Small intestine (tissue), 16 donors: ENCODE measurements around the gene TRIM43B. TPM values are rescaled to one million over a fixed set of nuclear protein-coding genes. Genes with fewer than 3 reads are reported as not detected.
"Not testable (repeated sequence)": the region's sequence is repeated elsewhere in the genome, so short reads cannot be mapped to it uniquely, and the experiment has no call there.

Experiments used
- DNase-seq, 2 donors: peaks; one replicate each; pipeline versions ENCODE4 v3.0.0 to v3.0.0-alpha.2; 2013
- FAIRE-seq: peaks from 2 replicates; lab custom pipeline; 2012; peaks lifted over from hg19 to GRCh38; lab: Jason Lieb, UNC
- H3K27ac ChIP-seq, 3 donors: one replicate each; pipeline ENCODE4 v1.5.1; 2013; ENCODE audit warnings: low read length in 2 of 3, mild to moderate bottlenecking in 2 of 3, control low read depth in 1 of 3, inconsistent platforms in 1 of 3, low read depth in 1 of 3, moderate library complexity in 1 of 3
- H3K27me3 ChIP-seq, 3 donors: one replicate each; pipeline ENCODE4 v1.6.1; 2013; ENCODE audit warnings: low read length in 3 of 3, inconsistent platforms in 1 of 3; ENCODE audit not compliant: control insufficient read depth in 3 of 3, insufficient read depth in 3 of 3
- H3K36me3 ChIP-seq, 3 donors: one replicate each; pipeline ENCODE4 v1.6.1; 2013; ENCODE audit warnings: low read length in 3 of 3, inconsistent platforms in 1 of 3, low read depth in 1 of 3, mild to moderate bottlenecking in 1 of 3, moderate library complexity in 1 of 3; ENCODE audit not compliant: control insufficient read depth in 3 of 3, insufficient read depth in 2 of 3
- H3K4me1 ChIP-seq, 3 donors: one replicate each; pipeline ENCODE4 v1.6.1; 2013; ENCODE audit warnings: low read length in 2 of 3, inconsistent platforms in 1 of 3, low read depth in 1 of 3, mild to moderate bottlenecking in 1 of 3, moderate library complexity in 1 of 3; ENCODE audit not compliant: control insufficient read depth in 3 of 3, insufficient read depth in 2 of 3
- H3K4me3 ChIP-seq, 3 donors: one replicate each; pipeline ENCODE4 v1.5.1; 2013; ENCODE audit warnings: low read length in 3 of 3, control low read depth in 1 of 3, inconsistent platforms in 1 of 3, low read depth in 1 of 3, mild to moderate bottlenecking in 1 of 3, moderate library complexity in 1 of 3
- H3K9me3 ChIP-seq, 2 donors: one replicate each; pipeline ENCODE4 v1.6.1; 2013; ENCODE audit warnings: low read depth in 1 of 2, low read length in 1 of 2; ENCODE audit not compliant: control insufficient read depth in 2 of 2, insufficient read depth in 1 of 2
- WGBS, 3 donors: extraction: QIAGEN DNeasy Blood & Tissue Kit; methylation state at CpG; one replicate each; pipeline ENCODE4 v1.1.7; 2013; 5-methylcytosine and 5-hydroxymethylcytosine counted together
- long read RNA-seq, 10 donors: transcript quantifications; one replicate each; lab custom pipeline, GENCODE V29; 2026
- polyA plus RNA-seq, 4 donors: library from polyadenylated mRNA; stranded (reverse) in 3 of 4; unstranded in 1 of 4; fragments of 200-250 nt in 3 of 4; fragments of 120-200 nt in 1 of 4; gene quantifications; one replicate each; pipeline versions ENCODE4 v1.2.1 to v1.2.3, GENCODE V29; 2013
- donor health status: healthy with polysubstance abuse.
- donor health status: control.
- donor health status: control.
- donor health status: Bipolar disorder and iron deficiency.
- donor health status: healthy.

Gene TRIM43B
- not detected for polyA plus RNA-seq
- long read RNA-seq, donor 1, result 0 reads
- long read RNA-seq, donor 2, result 0 reads
- long read RNA-seq, donor 3, result 0 reads
- long read RNA-seq, donor 4, result 0 reads
- long read RNA-seq, donor 5, result 0 reads
- long read RNA-seq, donor 6, result 0 reads
- long read RNA-seq, donor 7, result 0 reads
- long read RNA-seq, donor 8, result 0 reads
- long read RNA-seq, donor 9, result 0 reads
- long read RNA-seq, donor 10, result 0 reads

DNA sequence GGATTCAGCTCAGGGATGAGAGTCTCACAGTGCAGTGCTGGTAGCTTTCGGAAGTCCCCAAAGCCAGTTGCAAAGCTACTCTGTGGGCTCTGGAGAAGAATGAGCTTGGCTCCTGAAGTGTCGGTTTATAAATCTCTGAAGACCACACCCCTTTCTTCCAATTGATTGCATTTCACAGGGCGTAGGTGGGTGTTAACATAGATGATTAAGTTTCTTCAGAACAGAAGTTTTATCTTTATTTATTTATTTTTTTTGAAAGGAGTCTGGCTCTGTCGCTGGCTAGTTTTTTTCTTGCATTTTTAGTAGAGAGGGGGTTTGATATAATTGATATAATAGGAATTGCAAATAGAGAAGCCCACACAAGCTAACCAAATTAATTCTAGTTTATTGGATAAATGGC, at the start of gene TRIM43B:
TSS of gene TRIM43B (minus strand) at position 101 of the 400 bp plus-strand sequence. CDS start 2,040 bp downstream, outside the sequence.
- not testable (repeated sequence) for DNase-seq, H3K27ac ChIP-seq, H3K4me3 ChIP-seq, H3K27me3 ChIP-seq, FAIRE-seq, H3K36me3 ChIP-seq, H3K4me1 ChIP-seq, H3K9me3 ChIP-seq
- WGBS, 3 donors, result 83 to 100% (median 92%) methylated on average over 1 of the region's 4 CpGs

DNA sequence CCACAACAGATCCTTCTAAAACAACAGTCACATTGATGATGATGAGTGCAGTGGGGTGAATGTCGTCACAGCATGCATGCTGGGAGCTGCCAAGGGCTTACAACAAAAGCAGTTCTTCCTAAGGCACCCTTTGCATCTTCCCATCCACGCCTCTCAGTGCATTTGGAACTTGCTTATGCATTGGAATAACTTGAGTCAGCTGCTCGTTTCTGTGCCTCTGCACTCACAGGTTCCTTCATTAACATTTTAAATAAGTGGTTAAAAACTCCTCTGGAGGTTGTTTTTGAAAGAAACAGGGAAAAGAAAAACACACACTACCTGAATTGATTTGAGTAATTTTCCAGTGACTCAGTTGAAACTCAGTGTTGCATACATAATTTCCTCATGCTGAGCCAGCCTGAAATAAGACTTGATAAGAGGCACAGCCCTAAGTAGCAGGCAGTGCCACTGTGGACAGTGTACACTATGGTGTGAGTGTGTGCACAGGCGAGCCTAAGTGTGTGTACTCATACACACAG, 46.8 kb upstream of the TRIM43B start:
- no peak for DNase-seq
- Histone ChIP-seq H3K27me3 (no peaks in the 10 kb centered on the region), H3K9me3 (peaks cover 0 to 6% of the 10 kb centered on the region in 2 donors), H3K27ac (no peak overlapping the region), H3K4me1 (no peaks in the 10 kb centered on the region), H3K4me3 (no peak overlapping the region), H3K36me3 (peaks cover 0 to 33% (median 0%) of the 10 kb centered on the region in 3 donors)
- WGBS, 3 donors, result 83 to 90% (median 88%) methylated on average over 4 of the region's 4 CpGs
- FAIRE-seq, result no peak

DNA sequence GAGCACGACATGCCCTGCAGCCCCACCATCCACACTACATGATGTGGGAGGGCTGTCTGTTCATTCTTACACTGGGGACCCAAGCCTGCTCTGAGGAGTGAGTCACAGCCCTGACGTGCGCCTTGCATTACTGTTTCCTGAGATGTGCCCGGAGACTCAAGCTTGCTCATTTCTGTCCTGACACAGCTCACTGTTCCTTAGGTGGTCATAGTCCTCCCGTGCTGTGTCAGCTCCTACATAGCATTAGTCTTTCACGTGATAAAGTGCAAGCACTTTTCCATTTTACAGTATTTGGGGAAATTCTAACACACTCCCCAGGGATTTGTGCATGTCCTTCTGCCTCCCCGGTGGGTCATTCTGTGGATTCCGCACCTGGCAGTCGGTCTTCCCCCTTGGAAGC, 46.2 kb upstream of the TRIM43B start:
- 80 to 91% (median 82%) methylated on average over 9 of the region's 9 CpGs for WGBS, 3 donors
- Histone ChIP-seq H3K4me3 (no peak overlapping the region), H3K9me3 (peaks cover 0 to 6% of the 10 kb centered on the region in 2 donors), H3K36me3 (peaks cover 0 to 33% (median 0%) of the 10 kb centered on the region in 3 donors), H3K4me1 (peaks cover 0 to 3% (median 0%) of the 10 kb centered on the region in 3 donors), H3K27ac (no peak overlapping the region), H3K27me3 (no peaks in the 10 kb centered on the region)
- no peak for DNase-seq
- no peak for FAIRE-seq

DNA sequence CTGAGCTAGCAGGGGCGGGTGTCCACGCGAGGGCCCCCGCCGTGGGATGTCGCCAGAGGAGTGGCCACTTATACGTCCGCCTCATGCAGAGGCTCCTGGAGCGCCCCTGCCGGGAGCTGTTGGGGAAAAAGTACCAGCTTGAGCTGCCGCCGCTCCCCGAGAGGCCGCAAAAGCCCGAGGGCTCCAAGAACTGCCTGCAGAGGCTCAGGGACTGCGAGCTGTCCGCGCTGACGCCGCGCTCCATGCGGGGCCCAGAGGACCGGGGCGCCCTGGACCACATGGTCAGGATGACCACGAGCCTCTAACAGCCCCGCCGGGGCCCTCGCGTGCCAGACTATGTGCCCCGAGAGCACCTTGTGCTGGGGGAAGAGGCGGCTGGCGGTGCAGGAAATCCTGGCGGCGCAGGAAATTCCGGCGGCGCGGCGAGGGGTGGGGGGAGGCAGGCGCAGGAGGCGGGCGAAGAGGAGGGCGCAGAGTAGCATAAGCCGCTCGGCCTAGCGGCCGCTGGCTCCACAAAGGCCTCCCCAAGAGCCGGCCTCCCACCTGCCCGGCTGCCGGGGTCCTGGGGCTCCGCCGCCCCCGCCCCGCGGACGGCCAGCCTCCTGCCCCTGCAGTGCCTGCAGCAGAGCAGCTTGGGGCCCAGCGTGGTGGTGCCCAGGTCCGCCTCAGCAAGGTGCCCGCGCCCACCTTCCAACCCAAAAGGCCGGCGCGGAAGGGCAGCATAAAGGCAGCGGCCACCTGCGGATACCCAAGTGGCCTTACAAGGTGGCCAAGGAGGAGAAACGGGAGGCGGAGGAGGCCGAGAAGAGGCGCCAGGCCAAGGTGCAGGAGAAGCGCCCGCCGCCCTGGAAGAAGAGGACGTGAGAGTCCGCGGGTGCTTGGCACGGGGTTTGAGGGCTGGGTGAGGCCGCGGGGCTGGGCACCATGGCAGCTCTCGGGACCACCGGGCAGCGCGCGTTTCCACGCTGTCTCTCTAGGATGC, 42.1 kb upstream of the TRIM43B start:
- Histone ChIP-seq H3K27ac (peak overlapping the region; percentile 76 to 92 (median 84)), H3K4me1 (peaks cover 0 to 3% (median 2%) of the 10 kb centered on the region in 3 donors), H3K9me3 (peaks cover 0 to 10% of the 10 kb centered on the region in 2 donors), H3K36me3 (peaks cover 0 to 26% (median 0%) of the 10 kb centered on the region in 3 donors), H3K27me3 (no peaks in the 10 kb centered on the region), H3K4me3 (peak overlapping the region; percentile 58 to 87 (median 81))
- WGBS, 3 donors, result 1 to 2% (median 2%) methylated on average over 72 to 84 of the region's 84 CpGs
- peak; percentile 73 to 87 for DNase-seq
- no peak for FAIRE-seq

DNA sequence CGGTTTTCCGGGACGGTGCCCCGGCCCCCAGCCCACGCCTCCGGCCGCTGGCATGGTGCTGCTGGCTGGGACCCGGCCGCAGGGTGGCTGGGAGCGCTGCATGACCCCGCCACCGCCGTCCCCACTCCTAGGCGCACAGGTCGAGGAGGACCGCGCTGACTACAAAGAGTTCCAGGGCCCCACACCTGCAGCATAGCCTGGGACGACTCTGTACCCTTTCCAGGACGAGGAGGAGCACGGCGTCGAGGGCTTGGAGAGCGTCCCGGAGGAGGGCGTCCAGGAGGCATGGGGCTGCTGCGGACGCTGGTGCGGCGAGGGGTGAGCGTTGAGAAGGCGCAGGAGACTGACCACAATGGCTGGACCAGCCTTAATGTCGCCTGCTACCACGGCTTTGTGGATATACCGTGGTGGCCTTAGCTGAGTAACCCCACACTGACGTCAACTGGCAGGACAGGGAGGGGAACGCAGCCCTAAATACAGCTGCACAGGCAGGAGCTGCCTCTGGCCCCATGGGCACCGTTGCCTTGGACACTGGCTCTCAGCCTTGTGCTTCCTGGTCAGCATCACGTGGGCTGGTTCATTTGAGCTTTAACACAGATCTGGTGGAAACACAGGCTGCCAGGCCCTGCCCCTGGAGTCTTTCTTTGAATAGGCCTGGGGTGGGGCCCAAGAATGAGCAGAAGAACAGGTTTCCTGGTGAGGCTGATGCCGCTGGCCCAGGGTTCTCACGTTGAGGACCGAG, 40.9 kb upstream of the TRIM43B start:
- H3K36me3 ChIP-seq, result peaks cover 0 to 17% (median 0%) of the 10 kb centered on the region in 3 donors
- peaks cover 0 to 3% (median 2%) of the 10 kb centered on the region in 3 donors for H3K4me1 ChIP-seq
- no peaks in the 10 kb centered on the region for H3K27me3 ChIP-seq
- FAIRE-seq (no peak), DNase-seq (peak; percentile 47 to 69)
- WGBS, 3 donors, result 76 to 82% (median 78%) methylated on average over 41 of the region's 41 CpGs
- H3K9me3 ChIP-seq, result peaks cover 0 to 10% of the 10 kb centered on the region in 2 donors
- peak overlapping the region in 2 of 3 donors; percentile 58 to 87 for H3K4me3 ChIP-seq
- peak overlapping the region in 2 of 3 donors; percentile 2 to 92 for H3K27ac ChIP-seq

DNA sequence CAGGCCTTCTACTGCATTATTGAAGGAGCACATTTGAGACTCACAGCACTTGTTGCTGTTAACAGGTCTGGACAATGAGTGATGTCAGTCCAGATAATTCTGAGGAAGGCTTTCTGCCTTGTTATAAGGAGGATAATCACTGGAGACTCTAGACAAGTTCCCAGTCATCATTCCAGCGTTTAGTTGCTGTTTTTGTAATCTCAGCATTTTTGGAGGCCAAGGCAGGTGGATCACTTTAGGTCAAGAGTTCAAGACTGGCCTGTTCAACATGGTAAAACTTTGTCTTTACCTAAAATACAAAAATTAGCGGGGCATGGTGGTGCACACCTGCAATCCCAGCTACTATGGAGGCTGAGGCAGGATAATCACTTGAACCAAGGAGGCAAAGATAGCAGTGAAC, 39.6 kb upstream of the TRIM43B start:
- no peak overlapping the region for H3K4me3 ChIP-seq
- peaks cover 0 to 6% (median 0%) of the 10 kb centered on the region in 3 donors for H3K36me3 ChIP-seq
- no peaks in the 10 kb centered on the region for H3K27me3 ChIP-seq
- WGBS, 3 donors, result 77 to 83% (median 82%) methylated on average over 2 of the region's 2 CpGs
- FAIRE-seq (no peak), DNase-seq (no peak)
- H3K27ac ChIP-seq, result no peak overlapping the region
- H3K4me1 ChIP-seq, result peaks cover 0 to 3% (median 2%) of the 10 kb centered on the region in 3 donors
- peaks cover 0 to 4% of the 10 kb centered on the region in 2 donors for H3K9me3 ChIP-seq

DNA sequence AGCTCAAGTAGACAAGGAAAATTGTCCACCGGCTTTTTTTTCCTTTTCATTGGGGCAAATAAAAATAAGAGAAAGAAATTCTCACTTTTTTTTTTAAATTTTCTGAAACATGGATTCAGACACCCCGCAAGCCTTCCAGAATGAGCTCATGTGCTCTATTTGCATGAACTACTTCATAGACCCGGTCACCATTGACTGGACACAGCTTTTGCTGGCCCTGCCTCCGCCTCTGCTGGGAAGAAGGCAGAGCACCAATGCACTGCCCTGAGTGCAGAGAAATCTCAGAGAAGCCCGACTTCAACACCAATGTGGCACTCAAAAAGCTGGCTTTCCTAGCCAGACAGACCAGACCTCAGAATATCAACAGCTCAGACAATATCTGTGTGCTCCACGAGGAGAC, 30.2 kb upstream of the TRIM43B start:
- no peaks in the 10 kb centered on the region for H3K4me1 ChIP-seq
- no peaks in the 10 kb centered on the region for H3K27me3 ChIP-seq
- no peak for DNase-seq
- H3K9me3 ChIP-seq, result no peaks in the 10 kb centered on the region
- no peak overlapping the region for H3K27ac ChIP-seq
- FAIRE-seq, result no peak
- H3K36me3 ChIP-seq, result no peaks in the 10 kb centered on the region
- 78 to 81% (median 81%) methylated on average over 6 of the region's 6 CpGs for WGBS, 3 donors
- no peak overlapping the region for H3K4me3 ChIP-seq
